ENCODE measurements around the gene ZNF570. TPM values are rescaled to one million over a fixed set of nuclear protein-coding genes. Genes with fewer than 3 reads are reported as not detected.

Gene ZNF570
- 10 to 100 TPM in 2 of 3 donors, 1 to 10 TPM in 1; 9.8 to 11.5 (median 10.8) TPM for polyA plus RNA-seq (ENCODE audit: insufficient read length in 3 of 3)

GRCh38 chr19:37468961-37469777 lies at the start of gene ZNF570:
Gene ZNF570, plus strand, starts transcription at chr19:37469356. Its CDS starts 999 bp downstream, at chr19:37470355.
- DNase-seq (ENCODE audit: low read depth in 3 of 3, low spot score in 2 of 3): peak; percentile 80 to 83 (median 82)

- no peak for DNase-seq (ENCODE audit: low read depth in 3 of 3, low spot score in 2 of 3)
Observed at GRCh38 chr19:37452500-37453245, 16.5 kb upstream of the ZNF570 start.

GRCh38 chr19:37466277-37466797 lies 2.8 kb upstream of the ZNF570 start:
- no peak for DNase-seq (ENCODE audit: low read depth in 3 of 3, low spot score in 2 of 3)

GRCh38 chr19:37466798-37467607 lies 2.2 kb upstream of the ZNF570 start, which contains the start of gene ZNF569:
Gene ZNF569, minus strand, starts transcription at chr19:37467444. Its CDS starts 22,523 bp downstream, at chr19:37444921.
- peak; percentile 89 to 93 (median 90) for DNase-seq (ENCODE audit: low read depth in 3 of 3, low spot score in 2 of 3)

- DNase-seq (ENCODE audit: low read depth in 3 of 3, low spot score in 2 of 3): peak in 1 of 3 donors; percentile 20
Observed at GRCh38 chr19:37467608-37468090, 1.5 kb upstream of the ZNF570 start.

- DNase-seq (ENCODE audit: low read depth in 3 of 3, low spot score in 2 of 3): no peak
Observed at GRCh38 chr19:37470216-37470615, 1.1 kb downstream of the ZNF570 start.

- DNase-seq (ENCODE audit: low read depth in 3 of 3, low spot score in 2 of 3): no peak
Observed at GRCh38 chr19:37472165-37472564, 3.0 kb downstream of the ZNF570 start.

- no peak for DNase-seq (ENCODE audit: low read depth in 3 of 3, low spot score in 2 of 3)
Observed at GRCh38 chr19:37484406-37485168, 15.4 kb downstream of the ZNF570 start.

- no peak for DNase-seq (ENCODE audit: low read depth in 3 of 3, low spot score in 2 of 3)
Observed at GRCh38 chr19:37492213-37492612, 23.1 kb downstream of the ZNF570 start.

GRCh38 chr19:37505958-37506386 lies 36.8 kb downstream of the ZNF570 start:
- DNase-seq (ENCODE audit: low read depth in 3 of 3, low spot score in 2 of 3): peak in 1 of 3 donors; percentile 42

GRCh38 chr19:37506387-37507166 lies 37.4 kb downstream of the ZNF570 start, which contains the start of gene ZNF793:
Gene ZNF793, plus strand, starts transcription at chr19:37506939. Its CDS starts 16,501 bp downstream, at chr19:37523440.
- peak; percentile 83 to 90 (median 87) for DNase-seq (ENCODE audit: low read depth in 3 of 3, low spot score in 2 of 3)

- no peak for DNase-seq (ENCODE audit: low read depth in 3 of 3, low spot score in 2 of 3)
Observed at GRCh38 chr19:37507167-37507464, 38.0 kb downstream of the ZNF570 start.

GRCh38 chr19:37511186-37511585 lies 42.0 kb downstream of the ZNF570 start:
- no peak for DNase-seq (ENCODE audit: low read depth in 3 of 3, low spot score in 2 of 3)

- no peak for DNase-seq (ENCODE audit: low read depth in 3 of 3, low spot score in 2 of 3)
Observed at GRCh38 chr19:37511821-37512220, 42.7 kb downstream of the ZNF570 start.

- DNase-seq (ENCODE audit: low read depth in 3 of 3, low spot score in 2 of 3): no peak
Observed at GRCh38 chr19:37513397-37513796, 44.2 kb downstream of the ZNF570 start.

GRCh38 chr19:37519890-37520289 lies 50.7 kb downstream of the ZNF570 start:
- no peak for DNase-seq (ENCODE audit: low read depth in 3 of 3, low spot score in 2 of 3)

GRCh38 chr19:37537391-37537947 lies 68.3 kb downstream of the ZNF570 start:
- no peak for DNase-seq (ENCODE audit: low read depth in 3 of 3, low spot score in 2 of 3)
